GM12892 (cell line): Measurements from ENCODE around the gene ACOT12.

Experiments
- DNase-seq: peaks from one replicate; pipeline ENCODE4 v3.0.0; 2011; ENCODE audit not compliant: insufficient read length
- FAIRE-seq: peaks from 2 replicates; lab custom pipeline; 2011; peaks lifted over from hg19 to GRCh38; lab: Jason Lieb, UNC
- POLR2A ChIP-seq: IDR thresholded peaks from 2 replicates; pipeline ENCODE4 v1.6.1; 2011; ENCODE audit warnings: low read depth, low read length, control low read depth
- POLR2AphosphoS5 ChIP-seq: IDR thresholded peaks from 2 replicates; pipeline ENCODE4 v1.6.1; 2011; ENCODE audit warnings: low read depth, low read length, control low read depth
- TAF1 ChIP-seq: IDR thresholded peaks from 2 replicates; pipeline ENCODE4 v1.6.1; 2011; ENCODE audit warnings: low read depth, mild to moderate bottlenecking, control low read depth, low read length, borderline replicate concordance

Gene ACOT12

GRCh38 chr5:81398741-81399140 is 4.8 kb upstream of the ACOT12 start:
- FAIRE-seq (no peak), DNase-seq (no peak)
- TF ChIP-seq POLR2AphosphoS5 (no peak), POLR2A (no peak), TAF1 (no peak)

GRCh38 chr5:81397176-81397575 is 3.2 kb upstream of the ACOT12 start:
- TF ChIP-seq POLR2AphosphoS5 (no peak), POLR2A (no peak), TAF1 (no peak)
- FAIRE-seq (no peak), DNase-seq (no peak)

- TF ChIP-seq TAF1 (no peak), POLR2AphosphoS5 (no peak), POLR2A (no peak)
- FAIRE-seq (no peak), DNase-seq (no peak)
Observed at GRCh38 chr5:81395262-81395661, 1.3 kb upstream of the ACOT12 start.

GRCh38 chr5:81393430-81393782 is 528 bp downstream of the ACOT12 start:
- FAIRE-seq, result no peak
- DNase-seq, result no peak
- TF ChIP-seq POLR2AphosphoS5, result no peak
- TF ChIP-seq TAF1, result no peak
- no peak for TF ChIP-seq POLR2A

GRCh38 chr5:81389025-81389424 is 4.9 kb downstream of the ACOT12 start:
- DNase-seq, result no peak
- FAIRE-seq, result no peak
- TF ChIP-seq POLR2AphosphoS5, result no peak
- no peak for TF ChIP-seq POLR2A
- no peak for TF ChIP-seq TAF1

- FAIRE-seq (no peak), DNase-seq (no peak)
- TF ChIP-seq POLR2A (no peak), TAF1 (no peak), POLR2AphosphoS5 (no peak)
Observed at GRCh38 chr5:81388169-81388568, 5.8 kb downstream of the ACOT12 start.

GRCh38 chr5:81383867-81384266 is 10.1 kb downstream of the ACOT12 start:
- no peak for FAIRE-seq
- no peak for DNase-seq
- no peak for TF ChIP-seq POLR2A
- no peak for TF ChIP-seq TAF1
- no peak for TF ChIP-seq POLR2AphosphoS5

- no peak for FAIRE-seq
- DNase-seq, result no peak
- TF ChIP-seq POLR2AphosphoS5 (no peak), POLR2A (no peak), TAF1 (no peak)
Observed at GRCh38 chr5:81371354-81371876, 22.5 kb downstream of the ACOT12 start.

GRCh38 chr5:81370912-81371311 is 23.0 kb downstream of the ACOT12 start:
- TF ChIP-seq POLR2AphosphoS5 (no peak), POLR2A (no peak), TAF1 (no peak)
- FAIRE-seq (no peak), DNase-seq (no peak)

GRCh38 chr5:81365541-81365940 is 28.4 kb downstream of the ACOT12 start:
- DNase-seq, result no peak
- no peak for TF ChIP-seq TAF1
- TF ChIP-seq POLR2AphosphoS5, result no peak
- TF ChIP-seq POLR2A, result no peak
- FAIRE-seq, result no peak

GRCh38 chr5:81363093-81363871 is 30.7 kb downstream of the ACOT12 start:
- TF ChIP-seq POLR2A, result no peak
- TF ChIP-seq TAF1, result no peak
- TF ChIP-seq POLR2AphosphoS5, result no peak
- no peak for DNase-seq
- FAIRE-seq, result no peak

GRCh38 chr5:81361600-81361999 is 32.3 kb downstream of the ACOT12 start:
- FAIRE-seq, result no peak
- no peak for DNase-seq
- no peak for TF ChIP-seq POLR2A
- TF ChIP-seq TAF1, result no peak
- no peak for TF ChIP-seq POLR2AphosphoS5

GRCh38 chr5:81360640-81361039 is 33.3 kb downstream of the ACOT12 start:
- DNase-seq (no peak), FAIRE-seq (no peak)
- no peak for TF ChIP-seq TAF1
- no peak for TF ChIP-seq POLR2AphosphoS5
- no peak for TF ChIP-seq POLR2A
